NB4 (cell line): ENCODE data around the gene AUTS2.
"Not testable (repeated sequence)": the region's sequence is repeated elsewhere in the genome, so short reads cannot be mapped to it uniquely, and the experiment has no call there.

Experiments
- DNase-seq: peaks from one replicate; pipeline ENCODE4 v3.0.0; 2010; ENCODE audit warnings: low read depth
- H3K4me3 ChIP-seq: one replicate; pipeline ENCODE4 v1.5.1; 2011; ENCODE audit warnings: mild to moderate bottlenecking, low read depth, low read length, moderate library complexity
- CTCF ChIP-seq: IDR thresholded peaks from one replicate; pipeline ENCODE4 v1.5.1; 2012; ENCODE audit warnings: low read depth, low read length
- MAX ChIP-seq: IDR thresholded peaks from 2 replicates; pipeline ENCODE4 v1.6.1; 2011; ENCODE audit warnings: low read depth, low read length
- MYC ChIP-seq: IDR thresholded peaks from 2 replicates; pipeline ENCODE4 v1.6.1; 2011; ENCODE audit warnings: low read depth, low read length
- POLR2A ChIP-seq: IDR thresholded peaks from 2 replicates; pipeline ENCODE4 v1.6.1; 2011; ENCODE audit warnings: mild to moderate bottlenecking; ENCODE audit not compliant: insufficient read length; ENCODE audit errors: extremely low read depth

AUTS2 gene

GRCh38 chr7:70355198-70356020, 757.1 kb downstream of the AUTS2 start:
- no peak for TF ChIP-seq POLR2A
- no peak for TF ChIP-seq CTCF
- TF ChIP-seq MAX, result no peak
- TF ChIP-seq MYC, result no peak
- H3K4me3 ChIP-seq, result no peak overlapping the region
- DNase-seq, result no peak

- TF ChIP-seq MAX, result no peak
- no peak for DNase-seq
- no peak overlapping the region for H3K4me3 ChIP-seq
These were observed 758.0 kb downstream of the AUTS2 start for GRCh38 chr7:70356085-70356786.

GRCh38 chr7:70356787-70357328, 758.6 kb downstream of the AUTS2 start:
- H3K4me3 ChIP-seq, result no peak overlapping the region
- no peak for DNase-seq
- TF ChIP-seq MYC, result no peak
- TF ChIP-seq MAX, result no peak
- no peak for TF ChIP-seq CTCF
- no peak for TF ChIP-seq POLR2A

- TF ChIP-seq MYC, result no peak
- TF ChIP-seq CTCF, result no peak
- TF ChIP-seq POLR2A, result no peak
- no peak for TF ChIP-seq MAX
- H3K4me3 ChIP-seq, result no peak overlapping the region
- DNase-seq, result no peak
These were observed 762.3 kb downstream of the AUTS2 start for GRCh38 chr7:70360557-70360956.

- DNase-seq, result no peak
- TF ChIP-seq POLR2A (no peak), MYC (no peak), MAX (no peak), CTCF (no peak)
- H3K4me3 ChIP-seq, result no peak overlapping the region
These were observed 763.5 kb downstream of the AUTS2 start for GRCh38 chr7:70361821-70362220.

- DNase-seq, H3K4me3 ChIP-seq: not testable (repeated sequence)
These were observed 766.1 kb downstream of the AUTS2 start for GRCh38 chr7:70364393-70364792.

GRCh38 chr7:70371652-70372051, 773.4 kb downstream of the AUTS2 start:
- DNase-seq, result no peak
- TF ChIP-seq POLR2A, result no peak
- TF ChIP-seq MAX, result no peak
- no peak for TF ChIP-seq CTCF
- no peak for TF ChIP-seq MYC
- H3K4me3 ChIP-seq, result no peak overlapping the region
